ENCODE results near the gene TAPBPL.

- TF ChIP-seq TCF4 (CRISPR knock-in tag; IDR thresholded peaks at IDR 0.05; ENCODE audit: borderline replicate concordance) (no peak), CREB5 (CRISPR knock-in tag; IDR thresholded peaks at IDR 0.05; ENCODE audit: low read depth) (no peak), ARNTL (CRISPR knock-in tag; IDR thresholded peaks at IDR 0.05; ENCODE audit: borderline replicate concordance, low read depth) (no peak), ZNF8 (CRISPR knock-in tag; IDR thresholded peaks at IDR 0.05) (no peak), ZFP3 (CRISPR knock-in tag; IDR thresholded peaks at IDR 0.05) (no peak), CSDC2 (CRISPR knock-in tag; IDR thresholded peaks at IDR 0.05) (no peak), PATZ1 (CRISPR knock-in tag; IDR thresholded peaks at IDR 0.05; ENCODE audit: borderline replicate concordance) (no peak), ZNF70 (CRISPR knock-in tag; IDR thresholded peaks at IDR 0.05) (no peak), ZNF565 (CRISPR knock-in tag; conservative IDR thresholded peaks at IDR 0.05; ENCODE audit: low read depth) (no peak), BACH2 (CRISPR knock-in tag; IDR thresholded peaks at IDR 0.05; ENCODE audit: borderline replicate concordance) (no peak), SNAI2 (CRISPR knock-in tag; IDR thresholded peaks at IDR 0.05) (no peak), RARB (CRISPR knock-in tag; IDR thresholded peaks at IDR 0.05) (no peak)
These were observed 44.4 kb upstream of the TAPBPL start for GRCh38 chr12:6407236-6407954.
